Right lobe of liver (tissue), 6 donors: ENCODE measurements around the gene RELN. TPM values are rescaled to one million over a fixed set of nuclear protein-coding genes. Genes with fewer than 3 reads are reported as not detected.

ENCODE experiments used
- ATAC-seq, 4 donors: fragments of 200-7000 bp; cut with Tn5 transposase; one replicate each; pipeline ENCODE4 v1.9.1; 2020; ENCODE audit warnings: mild to moderate bottlenecking in 4 of 4, moderate library complexity in 4 of 4
- DNase-seq, 3 donors: peaks; one replicate each; pipeline ENCODE4 v3.0.0-alpha.2; 2020
- H3K27ac ChIP-seq, 3 donors: fragments of 200-600 bp; one replicate each; pipeline ENCODE4 v1.8.0; 2022
- H3K27me3 ChIP-seq, 2 donors: fragments of 200-600 bp; one replicate each; pipeline ENCODE4 v1.8.0; 2022
- H3K36me3 ChIP-seq, 4 donors: fragments of 200-600 bp; sonication (generic) in 1 of 4; one replicate each; pipeline versions ENCODE4 v1.5.1 to v1.8.0; 2017 to 2022; ENCODE audit warnings: control low read depth in 1 of 4
- H3K4me1 ChIP-seq, 4 donors: fragments of 200-600 bp; sonication (generic) in 1 of 4; one replicate each; pipeline versions ENCODE4 v1.5.1 to v1.8.0; 2017 to 2022; ENCODE audit warnings: control low read depth in 1 of 4
- H3K4me3 ChIP-seq, 3 donors: fragments of 200-600 bp; one replicate each; pipeline ENCODE4 v1.8.0; 2022
- H3K9me3 ChIP-seq, 4 donors: fragments of 200-600 bp; sonication (generic) in 1 of 4; one replicate each; pipeline versions ENCODE4 v1.5.1 to v1.8.0; 2017 to 2022; ENCODE audit warnings: control low read depth in 1 of 4
- POLR2A ChIP-seq: fragments of 450-650 bp; IDR thresholded peaks from one replicate; pipeline ENCODE4 v1.6.1; 2017; ENCODE audit warnings: antibody characterized with exemption, mild to moderate bottlenecking
- WGBS: methylation state at CpG from one replicate; pipeline ENCODE4 v1.1.6; 2018; ENCODE audit warnings: low coverage, low lambda C conversion rate; ENCODE audit not compliant: insufficient coverage; ENCODE audit errors: missing lambda C conversion rate; 5-methylcytosine and 5-hydroxymethylcytosine counted together
- intact Hi-C, 2 donors: fragments of 100-400 bp; cut with DNase I; formaldehyde crosslinking; loops; one replicate each; pipeline versions ENCODE4 v1.11.2 to v1.14.1; 2022
- total RNA-seq, 6 experiments: library from RNA; depleted of rRNA in 2 of 6; stranded (reverse); fragments of >200 nt in 2 of 6; fragmentation: NEBNext Ultra II Directional in 3 of 6; extraction: Animal tissue kit (Norgen Biotek cat#: 25700) in 3 of 6; gene quantifications; one replicate each; pipeline versions ENCODE4 v1.1.0 to v1.2.4, GENCODE V29; 2016 to 2023
- TF ChIP-seq, protein P1 (sequence below), 4 donors: fragments of 200-600 bp in 3 of 4; fragments of 450-650 bp in 1 of 4; IDR thresholded peaks; one replicate each; pipeline versions ENCODE4 v1.5.1 to v1.8.0; 2016 to 2022; ENCODE audit warnings: antibody characterized with exemption in 4 of 4, mild to moderate bottlenecking in 2 of 4
- donor health status: DM: no; HTN: yes; CAD: no.
- donor health status: DM: no; HTN: no; CAD: no.
- donor health status: DM: no; HTN: no; CAD: no.
- donor health status: DM: no; HTN: yes; CAD: no.
- donor health status: DM: no; HTN: yes; CAD: no.

Gene RELN
- total RNA-seq, 6 experiments from 2014 or later = 11.9 to 35.7 (median 18.9) TPM

DNA sequence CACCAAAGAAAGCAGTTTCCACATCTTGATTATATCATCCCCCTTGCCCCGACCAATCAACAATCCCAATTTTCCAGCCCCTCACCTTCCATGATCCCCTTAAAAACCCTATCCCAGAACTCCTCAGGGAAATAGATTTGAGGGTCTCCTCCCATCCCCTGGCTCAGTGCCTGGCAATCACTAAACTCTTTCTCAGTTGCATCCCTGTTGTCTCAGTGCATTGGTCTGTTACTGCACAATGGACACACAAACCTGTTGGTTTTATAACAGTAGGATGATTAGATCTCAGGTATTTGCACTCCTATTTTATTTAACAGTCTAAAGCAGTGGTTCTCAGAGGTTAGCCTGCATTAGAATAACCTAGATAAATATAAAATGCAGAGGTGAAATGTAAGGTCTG is 45.2 kb upstream of the RELN start:
- DNase-seq (no peak), ATAC-seq (no peak)
- no peaks in the 10 kb centered on the region for H3K4me1 ChIP-seq
- intact Hi-C loops = no loop called here
- H3K27ac ChIP-seq = no peak overlapping the region
- peaks cover 0 to 3% (median 0%) of the 10 kb centered on the region in 4 donors for H3K9me3 ChIP-seq
- no peak overlapping the region for H3K4me3 ChIP-seq
- TF ChIP-seq POLR2A = no peak
- TF ChIP-seq, protein P1, sequence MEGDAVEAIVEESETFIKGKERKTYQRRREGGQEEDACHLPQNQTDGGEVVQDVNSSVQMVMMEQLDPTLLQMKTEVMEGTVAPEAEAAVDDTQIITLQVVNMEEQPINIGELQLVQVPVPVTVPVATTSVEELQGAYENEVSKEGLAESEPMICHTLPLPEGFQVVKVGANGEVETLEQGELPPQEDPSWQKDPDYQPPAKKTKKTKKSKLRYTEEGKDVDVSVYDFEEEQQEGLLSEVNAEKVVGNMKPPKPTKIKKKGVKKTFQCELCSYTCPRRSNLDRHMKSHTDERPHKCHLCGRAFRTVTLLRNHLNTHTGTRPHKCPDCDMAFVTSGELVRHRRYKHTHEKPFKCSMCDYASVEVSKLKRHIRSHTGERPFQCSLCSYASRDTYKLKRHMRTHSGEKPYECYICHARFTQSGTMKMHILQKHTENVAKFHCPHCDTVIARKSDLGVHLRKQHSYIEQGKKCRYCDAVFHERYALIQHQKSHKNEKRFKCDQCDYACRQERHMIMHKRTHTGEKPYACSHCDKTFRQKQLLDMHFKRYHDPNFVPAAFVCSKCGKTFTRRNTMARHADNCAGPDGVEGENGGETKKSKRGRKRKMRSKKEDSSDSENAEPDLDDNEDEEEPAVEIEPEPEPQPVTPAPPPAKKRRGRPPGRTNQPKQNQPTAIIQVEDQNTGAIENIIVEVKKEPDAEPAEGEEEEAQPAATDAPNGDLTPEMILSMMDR (IDR thresholded peaks at IDR 0.05) = no peak
- no peaks in the 10 kb centered on the region for H3K27me3 ChIP-seq
- H3K36me3 ChIP-seq = no peaks in the 10 kb centered on the region
- 86% methylated on average over 1 of the region's 1 CpG for WGBS

DNA sequence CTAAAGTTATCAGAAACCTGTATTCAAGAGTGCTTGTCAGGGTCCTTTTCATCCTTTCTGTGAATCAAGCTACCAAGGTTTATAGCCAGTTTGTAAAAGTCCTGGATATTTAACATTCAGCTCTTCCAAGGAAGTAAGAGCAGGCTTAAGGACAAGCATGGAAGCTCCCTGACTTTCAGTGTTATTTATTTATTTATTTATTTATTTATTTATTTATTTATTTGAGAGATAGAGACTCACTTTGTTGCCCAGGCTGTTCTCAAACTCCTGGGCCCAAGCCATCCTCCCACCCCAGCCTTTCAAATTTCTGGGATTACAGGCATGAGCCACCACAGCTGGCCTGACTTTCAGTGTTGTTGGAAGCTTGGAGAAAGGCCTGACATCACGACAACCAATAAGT is 44.4 kb upstream of the RELN start:
- no peak for TF ChIP-seq POLR2A
- TF ChIP-seq, protein P1 (IDR thresholded peaks at IDR 0.05) = no peak

DNA sequence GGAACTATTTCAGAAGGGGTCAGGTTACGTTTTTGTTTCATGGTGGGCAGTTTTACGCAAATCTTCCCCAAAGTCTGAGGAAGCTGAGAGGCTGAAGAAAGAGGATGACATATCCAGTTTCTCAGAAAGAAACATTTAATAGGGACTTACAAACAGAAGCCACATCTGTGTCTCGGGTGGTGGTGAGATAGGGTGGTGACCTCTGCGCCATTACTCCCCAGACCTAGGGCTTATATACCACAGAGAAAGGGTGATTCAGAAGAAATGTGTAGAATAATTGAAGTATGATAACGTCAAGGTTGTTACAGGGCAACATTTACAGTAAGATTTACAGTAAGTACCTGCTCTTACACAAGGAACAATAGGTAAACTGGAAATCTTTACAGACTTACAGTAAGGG is 43.0 kb upstream of the RELN start:
- H3K9me3 ChIP-seq = peaks cover 0 to 3% (median 0%) of the 10 kb centered on the region in 4 donors
- intact Hi-C loops = no loop called here
- no peaks in the 10 kb centered on the region for H3K36me3 ChIP-seq
- no peak overlapping the region for H3K27ac ChIP-seq
- no peaks in the 10 kb centered on the region for H3K4me1 ChIP-seq
- DNase-seq (no peak), ATAC-seq (no peak)
- no peaks in the 10 kb centered on the region for H3K27me3 ChIP-seq
- H3K4me3 ChIP-seq = no peak overlapping the region
- TF ChIP-seq, protein P1 (IDR thresholded peaks at IDR 0.05) = no peak
- no peak for TF ChIP-seq POLR2A
- WGBS = 90% methylated on average over 5 of the region's 5 CpGs

More for the DNA sequence above, 44.4 kb upstream of the RELN start:
- H3K4me1 ChIP-seq = no peaks in the 10 kb centered on the region
- WGBS = 63% methylated on average over 1 of the region's 1 CpG
- ATAC-seq (no peak), DNase-seq (no peak)
- H3K36me3 ChIP-seq = no peaks in the 10 kb centered on the region
- intact Hi-C loops = no loop called here
- H3K27ac ChIP-seq = no peak overlapping the region
- H3K27me3 ChIP-seq = no peaks in the 10 kb centered on the region
- H3K4me3 ChIP-seq = no peak overlapping the region
- peaks cover 0 to 3% (median 0%) of the 10 kb centered on the region in 4 donors for H3K9me3 ChIP-seq

DNA sequence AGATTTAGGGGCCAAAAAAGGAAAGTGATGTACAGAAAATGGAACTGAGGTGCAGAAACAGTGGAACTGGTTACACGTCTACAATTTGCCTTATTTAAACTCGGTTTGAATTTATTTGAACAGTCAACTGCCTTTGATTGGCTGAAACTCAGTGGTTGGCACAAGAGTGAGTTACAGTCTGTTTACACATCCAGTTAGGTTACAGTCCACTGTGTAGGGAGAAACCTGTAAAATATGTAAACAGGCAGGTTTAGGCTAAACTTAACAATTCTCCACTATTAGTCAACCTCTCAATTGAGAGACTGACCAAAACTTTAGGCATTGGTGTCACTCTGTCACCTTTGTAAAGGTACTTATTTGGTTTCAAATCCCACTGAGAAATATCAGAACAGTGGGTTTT is 40.3 kb upstream of the RELN start:
- peaks cover 0 to under 1% (median 0%) of the 10 kb centered on the region in 4 donors for H3K9me3 ChIP-seq
- TF ChIP-seq, protein P1 (IDR thresholded peaks at IDR 0.05) = no peak
- TF ChIP-seq POLR2A = no peak
- WGBS = 20% methylated on average over 2 of the region's 2 CpGs
- no peak for DNase-seq
- H3K4me3 ChIP-seq = no peak overlapping the region
- no peaks in the 10 kb centered on the region for H3K4me1 ChIP-seq
- no peaks in the 10 kb centered on the region for H3K27me3 ChIP-seq
- intact Hi-C loops = no loop called here
- H3K36me3 ChIP-seq = no peaks in the 10 kb centered on the region
- peak; percentile 76 to 98 (median 89) for ATAC-seq
- no peak overlapping the region for H3K27ac ChIP-seq

DNA sequence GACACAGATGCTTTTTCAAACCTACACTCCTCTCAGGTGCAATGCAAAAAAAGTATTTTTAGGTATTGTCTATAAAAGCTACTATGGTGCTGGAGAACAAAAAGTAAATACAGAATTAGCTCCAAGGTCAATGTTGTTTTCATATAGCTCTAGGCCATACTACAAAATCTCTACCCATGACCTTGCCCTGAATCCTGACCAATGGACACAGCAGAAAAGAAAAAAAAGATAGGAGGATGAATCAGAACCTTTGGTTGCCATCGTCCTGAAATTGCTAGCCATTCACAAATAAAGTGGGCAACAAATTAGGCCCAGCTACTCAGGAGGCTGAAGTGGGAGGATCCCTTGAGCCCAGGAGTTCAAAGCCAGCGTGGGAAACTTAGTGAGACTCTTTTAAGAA is 35.2 kb upstream of the RELN start:
- no peaks in the 10 kb centered on the region for H3K27me3 ChIP-seq
- no peak for ATAC-seq
- H3K4me1 ChIP-seq = no peaks in the 10 kb centered on the region
- intact Hi-C loops = no loop called here
- WGBS = 82% methylated on average over 2 of the region's 2 CpGs
- no peak overlapping the region for H3K4me3 ChIP-seq
- DNase-seq = no peak
- H3K9me3 ChIP-seq = no peaks in the 10 kb centered on the region
- TF ChIP-seq, protein P1 (IDR thresholded peaks at IDR 0.05) = no peak
- TF ChIP-seq POLR2A = no peak
- H3K36me3 ChIP-seq = no peaks in the 10 kb centered on the region
- no peak overlapping the region for H3K27ac ChIP-seq
